WTC11 (cell line): ENCODE results near the gene OTOA. TPM values are rescaled to one million over a fixed set of nuclear protein-coding genes. Genes with fewer than 3 reads are reported as not detected.
"Not testable (repeated sequence)": the region's sequence is repeated elsewhere in the genome, so short reads cannot be mapped to it uniquely, and the experiment has no call there.

Experiments
- ATAC-seq: fragments of 200-7000 bp; cut with Tn5 transposase; 2 replicates; pipeline ENCODE4 v1.10.0; 2021; ENCODE audit warnings: mild to moderate bottlenecking, moderate library complexity
- CTCF ChIA-PET: fragments of 300-600 bp; sonication (Branson Sonifier 250); formaldehyde crosslinking; loops from one replicate; lab custom pipeline; 2021; ENCODE audit warnings: antibody characterized with exemption; lab: Charles Lee
- POLR2A ChIA-PET: fragments of 350-600 bp; sonication (Branson Sonifier 250); formaldehyde crosslinking; loops from one replicate; lab custom pipeline; 2021; ENCODE audit warnings: antibody characterized with exemption; lab: Charles Lee
- DNase-seq: peaks from one replicate; pipeline ENCODE4 v3.0.0; 2021; ENCODE audit warnings: low spot score
- H3K27ac Mint-ChIP-seq: 2 replicates; pipeline ENCODE4 v1.8.0; 2021; ENCODE audit warnings: mixed read lengths
- H3K27me3 Mint-ChIP-seq: 2 replicates; pipeline ENCODE4 v1.8.0; 2021; ENCODE audit warnings: low read depth, mild to moderate bottlenecking, moderate library complexity, mixed read lengths
- H3K36me3 Mint-ChIP-seq: 2 replicates; pipeline ENCODE4 v1.8.0; 2021; ENCODE audit warnings: mixed read lengths
- H3K4me1 Mint-ChIP-seq: 2 replicates; pipeline ENCODE4 v1.8.0; 2022; ENCODE audit warnings: mixed read lengths
- H3K4me3 Mint-ChIP-seq: 2 replicates; pipeline ENCODE4 v1.8.0; 2021; ENCODE audit warnings: mild to moderate bottlenecking, moderate library complexity, mixed read lengths
- H3K9me3 Mint-ChIP-seq: 2 replicates; pipeline ENCODE4 v1.8.0; 2021; ENCODE audit warnings: mixed read lengths
- CTCF ChIP-seq: fragments of 200-600 bp; IDR thresholded peaks from 2 replicates; pipeline ENCODE4 v1.8.0; 2022; ENCODE audit warnings: antibody characterized with exemption
- E2F5 ChIP-seq: sonication (generic); formaldehyde crosslinking; IDR thresholded peaks from 2 replicates; pipeline ENCODE4 v1.8.1; 2022; ENCODE audit warnings: mild to moderate bottlenecking, moderate library complexity, missing genetic modification reagents
- ELF4 ChIP-seq: sonication (generic); formaldehyde crosslinking; IDR thresholded peaks from 2 replicates; pipeline ENCODE4 v1.8.1; 2022; ENCODE audit warnings: low read depth, mild to moderate bottlenecking, moderate library complexity, missing genetic modification reagents
- EMX1 ChIP-seq: fragments of 250-450 bp; sonication (Bioruptor Pico); IDR thresholded peaks from 2 replicates; pipeline ENCODE4 v1.8.0; 2021; ENCODE audit warnings: mild to moderate bottlenecking
- FOXP1 ChIP-seq: sonication (generic); formaldehyde crosslinking; IDR thresholded peaks from 2 replicates; pipeline ENCODE4 v1.8.0; 2022; ENCODE audit warnings: missing genetic modification reagents, mild to moderate bottlenecking, moderate library complexity, borderline replicate concordance
- FOXP4 ChIP-seq: sonication (generic); formaldehyde crosslinking; IDR thresholded peaks from 2 replicates; pipeline ENCODE4 v1.8.0; 2022; ENCODE audit warnings: mild to moderate bottlenecking, missing genetic modification reagents
- GABPB1 ChIP-seq: sonication (generic); formaldehyde crosslinking; IDR thresholded peaks from 2 replicates; pipeline ENCODE4 v1.8.1; 2023; ENCODE audit warnings: mild to moderate bottlenecking, missing genetic modification reagents
- HMGXB4 ChIP-seq: sonication (generic); formaldehyde crosslinking; IDR thresholded peaks from 2 replicates; pipeline ENCODE4 v1.8.1; 2023; ENCODE audit warnings: mild to moderate bottlenecking, moderate library complexity, missing genetic modification reagents
- MAX ChIP-seq: sonication (generic); formaldehyde crosslinking; IDR thresholded peaks from 2 replicates; pipeline ENCODE4 v1.8.0; 2022; ENCODE audit warnings: mild to moderate bottlenecking, missing genetic modification reagents
- MLX ChIP-seq: sonication (generic); formaldehyde crosslinking; IDR thresholded peaks from 2 replicates; pipeline ENCODE4 v1.8.1; 2023; ENCODE audit warnings: mild to moderate bottlenecking, missing genetic modification reagents, moderate library complexity
- NFYB ChIP-seq: sonication (generic); formaldehyde crosslinking; conservative IDR thresholded peaks from 2 replicates; pipeline ENCODE4 v1.8.0; 2022; ENCODE audit warnings: low read depth, missing genetic modification reagents
- NR2C2 ChIP-seq: sonication (generic); formaldehyde crosslinking; IDR thresholded peaks from 2 replicates; pipeline ENCODE4 v1.8.0; 2022; ENCODE audit warnings: mild to moderate bottlenecking, missing genetic modification reagents
- PRRX2 ChIP-seq: fragments of 250-450 bp; sonication (Bioruptor Pico); IDR thresholded peaks from 2 replicates; pipeline ENCODE4 v1.8.0; 2021; ENCODE audit warnings: mild to moderate bottlenecking
- RELA ChIP-seq: sonication (generic); formaldehyde crosslinking; IDR thresholded peaks from 2 replicates; pipeline ENCODE4 v1.8.1; 2022; ENCODE audit warnings: missing genetic modification reagents, mild to moderate bottlenecking, borderline replicate concordance
- SMAD3 ChIP-seq: sonication (generic); formaldehyde crosslinking; IDR thresholded peaks from 2 replicates; pipeline ENCODE4 v1.8.0; 2022; ENCODE audit warnings: missing genetic modification reagents, mild to moderate bottlenecking, borderline replicate concordance
- USF1 ChIP-seq: sonication (generic); formaldehyde crosslinking; IDR thresholded peaks from 2 replicates; pipeline ENCODE4 v1.8.0; 2022; ENCODE audit warnings: mild to moderate bottlenecking, missing genetic modification reagents
- ZNF121 ChIP-seq: sonication (generic); formaldehyde crosslinking; IDR thresholded peaks from 2 replicates; pipeline ENCODE4 v1.8.0; 2023; ENCODE audit warnings: missing genetic modification reagents
- ZNF138 ChIP-seq: sonication (generic); formaldehyde crosslinking; conservative IDR thresholded peaks from 2 replicates; pipeline ENCODE4 v1.8.1; 2022; ENCODE audit warnings: mild to moderate bottlenecking, moderate library complexity, missing genetic modification reagents
- ZNF416 ChIP-seq: fragments of 250-450 bp; sonication (Bioruptor Pico); IDR thresholded peaks from 2 replicates; pipeline ENCODE4 v1.9.0; 2021; ENCODE audit warnings: mild to moderate bottlenecking, inconsistent platforms
- ZNF512 ChIP-seq: sonication (generic); formaldehyde crosslinking; IDR thresholded peaks from 2 replicates; pipeline ENCODE4 v1.8.1; 2022; ENCODE audit warnings: missing genetic modification reagents, borderline replicate concordance
- total RNA-seq: library from RNA; stranded (reverse); gene quantifications from 3 replicates; pipeline ENCODE4 v1.2.3, GENCODE V29; 2021

OTOA gene
- total RNA-seq, 1 experiment from 2014 or later: 0.11 TPM

GRCh38 chr16:21714369-21714618 is 50.5 kb downstream of the OTOA start:
- H3K9me3 Mint-ChIP-seq, H3K27me3 Mint-ChIP-seq, CTCF ChIA-PET, H3K4me1 Mint-ChIP-seq, DNase-seq, H3K36me3 Mint-ChIP-seq, POLR2A ChIA-PET, H3K27ac Mint-ChIP-seq, H3K4me3 Mint-ChIP-seq, ATAC-seq: not testable (repeated sequence)

- no peaks in the 10 kb centered on the region for H3K27me3 Mint-ChIP-seq
- CTCF ChIA-PET: interaction anchor here (2.0 to 2.3 kb wide), 2 partner anchors 33 to 60 kb away, joined by 5 to 8 read pairs; no protein-coding TSS in a partner anchor
- no peak overlapping the region for H3K4me3 Mint-ChIP-seq
- ATAC-seq (no peak), DNase-seq (no peak)
- TF ChIP-seq CTCF (no peak), PRRX2 (no peak), EMX1 (CRISPR knock-in tag) (no peak), GABPB1 (no peak)
- H3K36me3 Mint-ChIP-seq: no peaks in the 10 kb centered on the region
- H3K9me3 Mint-ChIP-seq: no peaks in the 10 kb centered on the region
- no peak overlapping the region for H3K27ac Mint-ChIP-seq
- POLR2A ChIA-PET: no interaction called here
- H3K4me1 Mint-ChIP-seq: no peaks in the 10 kb centered on the region
Observed at GRCh38 chr16:21717608-21718007, 53.8 kb downstream of the OTOA start.

GRCh38 chr16:21719283-21719682 is 55.5 kb downstream of the OTOA start:
- H3K27me3 Mint-ChIP-seq: peaks cover 6% of the 10 kb centered on the region; the same call in 1 of the 2 replicates
- no peaks in the 10 kb centered on the region for H3K36me3 Mint-ChIP-seq
- POLR2A ChIA-PET: no interaction called here
- H3K27ac Mint-ChIP-seq: no peak overlapping the region
- ATAC-seq: no peak
- TF ChIP-seq ZNF138 (CRISPR knock-in tag) (no peak), ZNF416 (CRISPR knock-in tag) (no peak), MLX (CRISPR knock-in tag) (no peak), E2F5 (CRISPR knock-in tag) (no peak), HMGXB4 (CRISPR knock-in tag) (no peak), NFYB (CRISPR knock-in tag) (no peak), SMAD3 (CRISPR knock-in tag) (no peak), USF1 (CRISPR knock-in tag) (no peak), FOXP4 (CRISPR knock-in tag) (no peak), ZNF512 (no peak), ZNF121 (no peak), NR2C2 (CRISPR knock-in tag) (no peak), CTCF (no peak), ELF4 (CRISPR knock-in tag) (no peak), RELA (CRISPR knock-in tag) (no peak), FOXP1 (no peak), MAX (CRISPR knock-in tag) (no peak)
- TF ChIP-seq, all 79 proteins: peak for 0
- Mint-ChIP-seq H3K9me3 (peaks cover 9% of the 10 kb centered on the region), H3K4me3 (no peak overlapping the region), H3K4me1 (no peaks in the 10 kb centered on the region)
- no peak for DNase-seq
- CTCF ChIA-PET: interaction anchor here (0.6 to 2.3 kb wide), 4 partner anchors 18 to 78 kb away, joined by 3 to 8 read pairs (median 4); no protein-coding TSS in a partner anchor
